SK-N-SH treated with all-trans-retinoic acid at 6 μM for 48 hours (cell line): ENCODE measurements around the gene LRRC4C.

Source experiments
- ATAC-seq: fragments of 200-7000 bp; cut with Tn5 transposase; 3 replicates; pipeline ENCODE4 v1.9.1; 2020; ENCODE audit warnings: mild to moderate bottlenecking, moderate library complexity
- ARNTL ChIP-seq: fragments of 450-650 bp; formaldehyde crosslinking; IDR thresholded peaks from 2 replicates; pipeline ENCODE4 v1.5.0; 2020; ENCODE audit warnings: low read depth, mild to moderate bottlenecking, moderate library complexity, borderline replicate concordance
- BACH2 ChIP-seq: fragments of 250-450 bp; sonication (Bioruptor Pico); IDR thresholded peaks from 2 replicates; pipeline ENCODE4 v1.9.0; 2021; ENCODE audit warnings: mild to moderate bottlenecking, borderline replicate concordance
- CREB5 ChIP-seq: fragments of 250-450 bp; sonication (Bioruptor Pico); IDR thresholded peaks from 2 replicates; pipeline ENCODE4 v1.5.1; 2020; ENCODE audit warnings: low read depth, mild to moderate bottlenecking, moderate library complexity
- CSDC2 ChIP-seq: fragments of 250-450 bp; sonication (Bioruptor Pico); IDR thresholded peaks from 2 replicates; pipeline ENCODE4 v1.5.0; 2020; ENCODE audit warnings: mild to moderate bottlenecking, moderate library complexity
- CSRNP3 ChIP-seq: fragments of 250-450 bp; sonication (Bioruptor Pico); IDR thresholded peaks from 2 replicates; pipeline ENCODE4 v1.5.1; 2021; ENCODE audit warnings: mild to moderate bottlenecking, moderate library complexity
- ESRRG ChIP-seq: fragments of 250-450 bp; sonication (Bioruptor Pico); IDR thresholded peaks from 2 replicates; pipeline ENCODE4 v1.6.1; 2021; ENCODE audit warnings: mild to moderate bottlenecking
- GLIS3 ChIP-seq: fragments of 250-450 bp; sonication (Bioruptor Pico); IDR thresholded peaks from 2 replicates; pipeline ENCODE4 v1.5.0; 2020; ENCODE audit warnings: mild to moderate bottlenecking, moderate library complexity
- ISL1 ChIP-seq: fragments of 250-450 bp; sonication (Bioruptor Pico); IDR thresholded peaks from 2 replicates; pipeline ENCODE4 v2.1.2; 2022; ENCODE audit warnings: mild to moderate bottlenecking, moderate library complexity
- OSR1 ChIP-seq: fragments of 250-450 bp; sonication (Bioruptor Pico); IDR thresholded peaks from 2 replicates; pipeline ENCODE4 v1.8.0; 2022; ENCODE audit warnings: moderate library complexity, mild to moderate bottlenecking, inconsistent platforms
- PATZ1 ChIP-seq: fragments of 250-450 bp; sonication (Bioruptor Pico); IDR thresholded peaks from 2 replicates; pipeline ENCODE4 v1.8.0; 2020; ENCODE audit warnings: mild to moderate bottlenecking, moderate library complexity, borderline replicate concordance
- PPARA ChIP-seq: fragments of 250-450 bp; sonication (Bioruptor Pico); IDR thresholded peaks from 2 replicates; pipeline ENCODE4 v1.5.0; 2020; ENCODE audit warnings: mild to moderate bottlenecking, borderline replicate concordance
- RARB ChIP-seq: fragments of 250-450 bp; sonication (Bioruptor Pico); IDR thresholded peaks from 2 replicates; pipeline ENCODE4 v1.8.0; 2021; ENCODE audit warnings: mild to moderate bottlenecking, moderate library complexity
- SNAI2 ChIP-seq: fragments of 250-450 bp; sonication (Bioruptor Pico); IDR thresholded peaks from 2 replicates; pipeline ENCODE4 v1.5.0; 2020; ENCODE audit warnings: mild to moderate bottlenecking, moderate library complexity
- TCF4 ChIP-seq: fragments of 250-450 bp; sonication (Bioruptor Pico); IDR thresholded peaks from 2 replicates; pipeline ENCODE4 v1.8.0; 2021; ENCODE audit warnings: mild to moderate bottlenecking, moderate library complexity, borderline replicate concordance
- TOX ChIP-seq: fragments of 250-450 bp; sonication (Bioruptor Pico); IDR thresholded peaks from 2 replicates; pipeline ENCODE4 v1.8.0; 2021; ENCODE audit warnings: mild to moderate bottlenecking, moderate library complexity, borderline replicate concordance
- ZC3H10 ChIP-seq: fragments of 250-450 bp; sonication (Bioruptor Pico); IDR thresholded peaks from 2 replicates; pipeline ENCODE4 v1.5.1; 2021; ENCODE audit warnings: mild to moderate bottlenecking, moderate library complexity
- ZFP3 ChIP-seq: fragments of 250-450 bp; sonication (Bioruptor Pico); IDR thresholded peaks from 2 replicates; pipeline ENCODE4 v1.5.0; 2020; ENCODE audit warnings: mild to moderate bottlenecking, moderate library complexity
- ZFP30 ChIP-seq: fragments of 450-650 bp; formaldehyde crosslinking; IDR thresholded peaks from 2 replicates; pipeline ENCODE4 v1.5.0; 2022; ENCODE audit warnings: mild to moderate bottlenecking, moderate library complexity
- ZNF565 ChIP-seq: fragments of 450-650 bp; formaldehyde crosslinking; conservative IDR thresholded peaks from 2 replicates; pipeline ENCODE4 v1.5.0; 2020; ENCODE audit warnings: low read depth, mild to moderate bottlenecking, moderate library complexity
- ZNF70 ChIP-seq: fragments of 450-650 bp; formaldehyde crosslinking; IDR thresholded peaks from 2 replicates; pipeline ENCODE4 v1.5.0; 2020; ENCODE audit warnings: mild to moderate bottlenecking, moderate library complexity
- ZNF8 ChIP-seq: fragments of 450-650 bp; formaldehyde crosslinking; IDR thresholded peaks from 2 replicates; pipeline ENCODE4 v1.5.0; 2020; ENCODE audit warnings: mild to moderate bottlenecking, moderate library complexity
- TF ChIP-seq, protein P1 (sequence below): fragments of 250-450 bp; sonication (Bioruptor Pico); IDR thresholded peaks from 2 replicates; pipeline ENCODE4 v1.8.0; 2021; ENCODE audit warnings: low read depth, mild to moderate bottlenecking, moderate library complexity, borderline replicate concordance
- TF ChIP-seq, protein P2 (sequence below): fragments of 250-450 bp; sonication (Bioruptor Pico); IDR thresholded peaks from 2 replicates; pipeline ENCODE4 v1.5.0; 2020; ENCODE audit warnings: mild to moderate bottlenecking, moderate library complexity

LRRC4C gene

DNA sequence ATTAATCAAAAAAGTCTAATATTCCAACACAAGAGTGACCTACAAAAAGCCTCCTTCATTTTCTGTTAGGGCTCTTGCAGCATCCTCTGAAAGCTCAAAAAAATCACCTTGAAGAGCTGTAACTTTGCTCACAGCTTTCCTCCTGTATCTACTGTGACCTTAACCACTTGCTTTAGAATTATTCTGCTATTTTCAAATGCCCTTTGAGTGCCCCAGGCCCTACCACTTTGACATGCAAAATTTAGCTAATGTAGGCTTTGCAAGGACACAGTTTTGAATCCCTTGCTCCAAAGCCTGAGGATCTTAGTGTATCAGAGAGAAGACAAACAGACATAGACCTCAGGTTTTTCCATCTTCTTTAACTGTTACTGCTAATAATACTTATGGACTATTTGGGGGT lies 253.1 kb downstream of the LRRC4C start:
- TF ChIP-seq CSRNP3 (CRISPR knock-in tag) (no peak), PATZ1 (no peak), ARNTL (CRISPR knock-in tag) (no peak), TOX (CRISPR knock-in tag) (no peak), RARB (CRISPR knock-in tag) (no peak), TCF4 (no peak), PPARA (CRISPR knock-in tag) (no peak), GLIS3 (CRISPR knock-in tag) (no peak), OSR1 (no peak), ZNF8 (CRISPR knock-in tag) (no peak), ZNF565 (CRISPR knock-in tag) (no peak), SNAI2 (CRISPR knock-in tag) (no peak), BACH2 (CRISPR knock-in tag) (no peak), ZNF70 (no peak), ZFP3 (CRISPR knock-in tag) (no peak)
- TF ChIP-seq, protein P1, sequence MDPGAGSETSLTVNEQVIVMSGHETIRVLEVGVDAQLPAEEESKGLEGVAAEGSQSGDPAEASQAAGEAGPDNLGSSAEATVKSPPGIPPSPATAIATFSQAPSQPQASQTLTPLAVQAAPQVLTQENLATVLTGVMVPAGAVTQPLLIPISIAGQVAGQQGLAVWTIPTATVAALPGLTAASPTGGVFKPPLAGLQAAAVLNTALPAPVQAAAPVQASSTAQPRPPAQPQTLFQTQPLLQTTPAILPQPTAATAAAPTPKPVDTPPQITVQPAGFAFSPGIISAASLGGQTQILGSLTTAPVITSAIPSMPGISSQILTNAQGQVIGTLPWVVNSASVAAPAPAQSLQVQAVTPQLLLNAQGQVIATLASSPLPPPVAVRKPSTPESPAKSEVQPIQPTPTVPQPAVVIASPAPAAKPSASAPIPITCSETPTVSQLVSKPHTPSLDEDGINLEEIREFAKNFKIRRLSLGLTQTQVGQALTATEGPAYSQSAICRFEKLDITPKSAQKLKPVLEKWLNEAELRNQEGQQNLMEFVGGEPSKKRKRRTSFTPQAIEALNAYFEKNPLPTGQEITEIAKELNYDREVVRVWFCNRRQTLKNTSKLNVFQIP (CRISPR knock-in tag): no peak
- TF ChIP-seq, protein P2, sequence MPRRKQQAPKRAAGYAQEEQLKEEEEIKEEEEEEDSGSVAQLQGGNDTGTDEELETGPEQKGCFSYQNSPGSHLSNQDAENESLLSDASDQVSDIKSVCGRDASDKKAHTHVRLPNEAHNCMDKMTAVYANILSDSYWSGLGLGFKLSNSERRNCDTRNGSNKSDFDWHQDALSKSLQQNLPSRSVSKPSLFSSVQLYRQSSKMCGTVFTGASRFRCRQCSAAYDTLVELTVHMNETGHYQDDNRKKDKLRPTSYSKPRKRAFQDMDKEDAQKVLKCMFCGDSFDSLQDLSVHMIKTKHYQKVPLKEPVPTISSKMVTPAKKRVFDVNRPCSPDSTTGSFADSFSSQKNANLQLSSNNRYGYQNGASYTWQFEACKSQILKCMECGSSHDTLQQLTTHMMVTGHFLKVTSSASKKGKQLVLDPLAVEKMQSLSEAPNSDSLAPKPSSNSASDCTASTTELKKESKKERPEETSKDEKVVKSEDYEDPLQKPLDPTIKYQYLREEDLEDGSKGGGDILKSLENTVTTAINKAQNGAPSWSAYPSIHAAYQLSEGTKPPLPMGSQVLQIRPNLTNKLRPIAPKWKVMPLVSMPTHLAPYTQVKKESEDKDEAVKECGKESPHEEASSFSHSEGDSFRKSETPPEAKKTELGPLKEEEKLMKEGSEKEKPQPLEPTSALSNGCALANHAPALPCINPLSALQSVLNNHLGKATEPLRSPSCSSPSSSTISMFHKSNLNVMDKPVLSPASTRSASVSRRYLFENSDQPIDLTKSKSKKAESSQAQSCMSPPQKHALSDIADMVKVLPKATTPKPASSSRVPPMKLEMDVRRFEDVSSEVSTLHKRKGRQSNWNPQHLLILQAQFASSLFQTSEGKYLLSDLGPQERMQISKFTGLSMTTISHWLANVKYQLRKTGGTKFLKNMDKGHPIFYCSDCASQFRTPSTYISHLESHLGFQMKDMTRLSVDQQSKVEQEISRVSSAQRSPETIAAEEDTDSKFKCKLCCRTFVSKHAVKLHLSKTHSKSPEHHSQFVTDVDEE: no peak
- no peak for ATAC-seq

GRCh38 chr11:41201156-41201555 lies 258.3 kb downstream of the LRRC4C start:
- ATAC-seq: no peak
- no peak for TF ChIP-seq ZC3H10
- TF ChIP-seq GLIS3 (CRISPR knock-in tag): no peak
- TF ChIP-seq ISL1 (CRISPR knock-in tag): no peak
- no peak for TF ChIP-seq ZNF8 (CRISPR knock-in tag)
- no peak for TF ChIP-seq ZFP30 (CRISPR knock-in tag)
- TF ChIP-seq ZFP3 (CRISPR knock-in tag): no peak
- TF ChIP-seq CREB5 (CRISPR knock-in tag): no peak
- no peak for TF ChIP-seq OSR1
- no peak for TF ChIP-seq ARNTL (CRISPR knock-in tag)
- TF ChIP-seq ESRRG (CRISPR knock-in tag): no peak
- no peak for TF ChIP-seq CSDC2 (CRISPR knock-in tag)
- TF ChIP-seq, protein P1 (CRISPR knock-in tag): no peak
